Bladder microvascular endothelial cell (primary cell): ENCODE data around the gene ETS1. TPM values are rescaled to one million over a fixed set of nuclear protein-coding genes. Genes with fewer than 3 reads are reported as not detected.

Source experiments
- total RNA-seq: library from RNA; depleted of rRNA; stranded (reverse); fragments of >200 nt; gene quantifications from 2 replicates; pipeline ENCODE4 v1.2.3, GENCODE V29; 2014

ETS1 gene
- 96.7 and 130 TPM in 2 replicates for total RNA-seq

GRCh38 chr11:128587415-128587814, at the start of gene ETS1:
Gene ETS1 (minus strand): TSS chr11:128587558. CDS start chr11:128573130, 14,428 bp downstream.

Other genes starting within 250 kb of the ETS1 start
- gene FLI1, start 106.5 kb upstream of the ETS1 start, total RNA-seq, result 150 and 208 TPM in 2 replicates